ENCODE measurements around the gene MPDU1.
"Not testable (repeated sequence)": the region's sequence is repeated elsewhere in the genome, so short reads cannot be mapped to it uniquely, and the experiment has no call there.

The MPDU1 gene

GRCh38 chr17:7580604-7581575 is 2.8 kb upstream of the MPDU1 start:
- DNase-seq (ENCODE audit: low spot score) = no peak

- DNase-seq (ENCODE audit: low spot score) = no peak
Observed at GRCh38 chr17:7582396-7583252, 1.0 kb upstream of the MPDU1 start.

GRCh38 chr17:7586673-7587419 is 3.2 kb downstream of the MPDU1 start:
- no peak for DNase-seq (ENCODE audit: low spot score)

GRCh38 chr17:7587420-7588151 is 3.9 kb downstream of the MPDU1 start:
- DNase-seq (ENCODE audit: low spot score) = no peak

GRCh38 chr17:7588553-7589203 is 5.0 kb downstream of the MPDU1 start:
- no peak for DNase-seq (ENCODE audit: low spot score)

GRCh38 chr17:7589204-7589868 is 5.7 kb downstream of the MPDU1 start:
- peak; percentile 81 for DNase-seq (ENCODE audit: low spot score)

- DNase-seq (ENCODE audit: low spot score) = no peak
Observed at GRCh38 chr17:7589891-7590691, 6.4 kb downstream of the MPDU1 start, which contains the start of gene SOX15. SOX15 (minus strand) TSS chr17:7590094; CDS start chr17:7589676, 418 bp downstream.

GRCh38 chr17:7590743-7591142 is 7.1 kb downstream of the MPDU1 start:
- DNase-seq (ENCODE audit: low spot score) = no peak

- DNase-seq (ENCODE audit: low spot score) = no peak
Observed at GRCh38 chr17:7591596-7591995, 7.9 kb downstream of the MPDU1 start.

- DNase-seq (ENCODE audit: low spot score) = no peak
Observed at GRCh38 chr17:7592422-7593021, 8.9 kb downstream of the MPDU1 start.

GRCh38 chr17:7593296-7593695 is 9.6 kb downstream of the MPDU1 start:
- DNase-seq (ENCODE audit: low spot score) = no peak

- not testable (repeated sequence) for DNase-seq (ENCODE audit: low spot score)
Observed at GRCh38 chr17:7597561-7597960, 13.9 kb downstream of the MPDU1 start.

- no peak for DNase-seq (ENCODE audit: low spot score)
Observed at GRCh38 chr17:7606280-7606679, 22.6 kb downstream of the MPDU1 start.

- no peak for DNase-seq (ENCODE audit: low spot score)
Observed at GRCh38 chr17:7610641-7611040, 27.0 kb downstream of the MPDU1 start.

GRCh38 chr17:7611635-7612293 is 28.1 kb downstream of the MPDU1 start:
- no peak for DNase-seq (ENCODE audit: low spot score)

GRCh38 chr17:7612294-7612640 is 28.6 kb downstream of the MPDU1 start:
- no peak for DNase-seq (ENCODE audit: low spot score)

- DNase-seq (ENCODE audit: low spot score) = no peak
Observed at GRCh38 chr17:7613769-7614424, 30.2 kb downstream of the MPDU1 start.
